Measurements from ENCODE around the gene FTO.

The FTO gene

DNA sequence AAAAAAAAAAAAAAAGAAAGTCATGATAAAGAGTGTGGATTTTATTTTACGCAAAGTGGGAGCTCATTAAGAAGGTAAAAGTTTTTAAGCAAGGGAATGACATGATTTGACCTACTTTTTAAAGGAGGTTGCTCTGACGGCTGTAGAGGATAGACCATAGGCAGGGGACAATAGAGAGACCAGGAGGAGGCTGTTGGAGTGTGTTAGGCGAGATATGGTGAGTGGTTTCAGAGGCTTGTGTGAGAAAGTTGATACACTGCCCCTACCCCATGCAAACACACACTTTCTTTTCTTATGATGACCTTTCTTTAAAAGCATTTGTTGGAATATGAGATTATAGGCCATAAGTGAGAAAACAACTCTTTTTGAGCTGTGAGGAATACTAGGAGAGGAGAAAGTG lies 82.0 kb downstream of the FTO start:
- Histone ChIP-seq H3K27ac (no peak overlapping the region), H3K4me1 (peaks cover 0 to 45% (median 16%) of the 10 kb centered on the region in 4 donors), H3K9me3 (no peaks in the 10 kb centered on the region), H3K27me3 (no peaks in the 10 kb centered on the region), H3K36me3 (no peaks in the 10 kb centered on the region), H3K4me3 (no peak overlapping the region)
- TF ChIP-seq, protein P1, sequence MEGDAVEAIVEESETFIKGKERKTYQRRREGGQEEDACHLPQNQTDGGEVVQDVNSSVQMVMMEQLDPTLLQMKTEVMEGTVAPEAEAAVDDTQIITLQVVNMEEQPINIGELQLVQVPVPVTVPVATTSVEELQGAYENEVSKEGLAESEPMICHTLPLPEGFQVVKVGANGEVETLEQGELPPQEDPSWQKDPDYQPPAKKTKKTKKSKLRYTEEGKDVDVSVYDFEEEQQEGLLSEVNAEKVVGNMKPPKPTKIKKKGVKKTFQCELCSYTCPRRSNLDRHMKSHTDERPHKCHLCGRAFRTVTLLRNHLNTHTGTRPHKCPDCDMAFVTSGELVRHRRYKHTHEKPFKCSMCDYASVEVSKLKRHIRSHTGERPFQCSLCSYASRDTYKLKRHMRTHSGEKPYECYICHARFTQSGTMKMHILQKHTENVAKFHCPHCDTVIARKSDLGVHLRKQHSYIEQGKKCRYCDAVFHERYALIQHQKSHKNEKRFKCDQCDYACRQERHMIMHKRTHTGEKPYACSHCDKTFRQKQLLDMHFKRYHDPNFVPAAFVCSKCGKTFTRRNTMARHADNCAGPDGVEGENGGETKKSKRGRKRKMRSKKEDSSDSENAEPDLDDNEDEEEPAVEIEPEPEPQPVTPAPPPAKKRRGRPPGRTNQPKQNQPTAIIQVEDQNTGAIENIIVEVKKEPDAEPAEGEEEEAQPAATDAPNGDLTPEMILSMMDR (IDR thresholded peaks at IDR 0.05), result no peak
- no peak for DNase-seq
- intact Hi-C loops (cut with DNase I; ENCODE audit: low total_unique reads), result no loop called here

GRCh38 chr16:53787423-53787822 lies 83.5 kb downstream of the FTO start:
- TF ChIP-seq, protein P1 (IDR thresholded peaks at IDR 0.05), result no peak
- H3K27me3 ChIP-seq, result no peaks in the 10 kb centered on the region
- no peaks in the 10 kb centered on the region for H3K36me3 ChIP-seq
- no peak overlapping the region for H3K27ac ChIP-seq
- intact Hi-C loops (cut with DNase I; ENCODE audit: low total_unique reads), result no loop called here
- H3K4me3 ChIP-seq, result no peak overlapping the region
- H3K9me3 ChIP-seq, result no peaks in the 10 kb centered on the region
- H3K4me1 ChIP-seq, result peaks cover 0 to 44% (median 12%) of the 10 kb centered on the region in 4 donors
- DNase-seq, result no peak

GRCh38 chr16:53789137-53789536 lies 85.2 kb downstream of the FTO start:
- TF ChIP-seq, protein P1 (IDR thresholded peaks at IDR 0.05), result no peak
- peaks cover 0 to 46% (median 11%) of the 10 kb centered on the region in 4 donors for H3K4me1 ChIP-seq
- H3K27ac ChIP-seq, result no peak overlapping the region
- no peaks in the 10 kb centered on the region for H3K9me3 ChIP-seq
- no peaks in the 10 kb centered on the region for H3K36me3 ChIP-seq
- DNase-seq, result no peak
- no peaks in the 10 kb centered on the region for H3K27me3 ChIP-seq
- intact Hi-C loops (cut with DNase I; ENCODE audit: low total_unique reads), result no loop called here
- H3K4me3 ChIP-seq, result no peak overlapping the region

DNA sequence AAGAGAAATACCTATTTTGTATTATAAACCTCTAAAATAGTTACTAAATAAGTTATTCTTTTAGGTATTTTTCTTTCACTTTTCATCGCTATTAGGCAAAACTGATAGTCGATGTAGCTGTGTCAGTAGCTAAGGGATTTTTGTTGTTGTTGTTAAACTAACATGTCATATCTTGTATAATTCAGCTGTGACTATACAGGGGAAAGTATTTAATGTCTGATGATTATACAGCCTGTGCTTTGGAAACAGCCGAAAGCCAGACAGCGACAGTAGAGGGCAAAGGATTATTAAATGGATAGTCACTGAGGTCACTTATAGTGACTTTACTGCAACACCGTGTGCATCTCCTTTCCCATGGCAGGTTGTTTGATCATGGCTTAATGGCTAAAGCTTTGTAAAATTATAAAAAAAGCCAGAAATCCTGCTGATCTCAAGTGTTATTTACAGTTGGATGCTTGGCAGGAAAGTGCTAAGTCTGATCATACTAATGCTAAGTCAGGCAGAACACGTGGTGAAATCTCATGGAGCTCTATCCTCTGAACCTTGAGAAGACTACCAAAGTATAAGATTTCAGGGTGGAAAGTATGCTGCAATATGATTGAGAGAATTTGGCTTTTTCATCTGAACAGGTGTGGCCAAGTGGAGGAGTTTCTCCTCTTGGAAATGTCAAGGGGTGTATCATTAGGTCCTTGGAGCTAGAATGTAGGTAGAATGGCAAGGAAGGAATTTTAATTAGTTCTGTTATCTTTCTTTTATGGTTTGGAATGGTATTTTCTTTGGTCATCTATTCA lies 88.4 kb downstream of the FTO start:
- no peak for DNase-seq
- Histone ChIP-seq H3K27ac (no peak overlapping the region), H3K27me3 (no peaks in the 10 kb centered on the region), H3K36me3 (no peaks in the 10 kb centered on the region), H3K9me3 (no peaks in the 10 kb centered on the region), H3K4me1 (peaks cover 0 to 32% (median 7%) of the 10 kb centered on the region in 4 donors), H3K4me3 (no peak overlapping the region)
- intact Hi-C loops (cut with DNase I; ENCODE audit: low total_unique reads), result no loop called here
- TF ChIP-seq, protein P1 (IDR thresholded peaks at IDR 0.05), result no peak

GRCh38 chr16:53803451-53803850 lies 99.5 kb downstream of the FTO start:
- TF ChIP-seq, protein P1 (IDR thresholded peaks at IDR 0.05), result no peak
- DNase-seq, result no peak
- Histone ChIP-seq H3K36me3 (no peaks in the 10 kb centered on the region), H3K27me3 (no peaks in the 10 kb centered on the region), H3K4me1 (peaks cover 0 to 7% (median 3%) of the 10 kb centered on the region in 4 donors), H3K9me3 (no peaks in the 10 kb centered on the region), H3K27ac (no peak overlapping the region), H3K4me3 (no peak overlapping the region)
- intact Hi-C loops (cut with DNase I; ENCODE audit: low total_unique reads), result no loop called here
